ENCODE measurements around the gene TDG.
"Not testable (repeated sequence)": the region's sequence is repeated elsewhere in the genome, so short reads cannot be mapped to it uniquely, and the experiment has no call there.

The TDG gene

DNA sequence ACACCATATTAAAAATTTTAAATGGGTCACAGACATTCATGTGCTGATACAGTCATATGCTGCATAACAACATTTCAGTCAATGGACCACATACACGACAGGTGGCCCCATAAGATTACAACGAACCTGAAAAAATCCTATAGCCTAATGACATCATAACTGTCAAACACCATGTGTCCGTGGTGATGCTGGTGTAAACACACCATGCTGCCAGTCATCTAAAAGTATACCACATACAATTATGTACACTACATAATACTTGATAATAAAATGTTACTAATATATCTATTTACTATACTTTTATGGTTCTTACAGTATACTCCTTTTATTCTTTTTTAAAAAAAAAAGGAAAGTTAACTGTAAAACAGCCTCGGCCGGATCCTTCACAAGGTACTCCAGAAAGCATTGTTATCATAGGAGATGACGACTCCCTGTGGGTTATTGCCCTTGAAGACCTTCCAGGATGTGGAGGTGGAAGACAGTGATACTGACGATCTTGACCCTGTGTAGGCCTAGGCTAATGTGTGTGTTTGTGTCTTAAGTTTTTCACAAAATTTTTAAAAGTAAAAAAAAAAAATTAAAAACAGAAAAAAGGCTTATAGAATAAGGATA is 5.0 kb upstream of the TDG start:
- DNase-seq (ENCODE audit: low read depth in 2 of 2), result no peak

DNA sequence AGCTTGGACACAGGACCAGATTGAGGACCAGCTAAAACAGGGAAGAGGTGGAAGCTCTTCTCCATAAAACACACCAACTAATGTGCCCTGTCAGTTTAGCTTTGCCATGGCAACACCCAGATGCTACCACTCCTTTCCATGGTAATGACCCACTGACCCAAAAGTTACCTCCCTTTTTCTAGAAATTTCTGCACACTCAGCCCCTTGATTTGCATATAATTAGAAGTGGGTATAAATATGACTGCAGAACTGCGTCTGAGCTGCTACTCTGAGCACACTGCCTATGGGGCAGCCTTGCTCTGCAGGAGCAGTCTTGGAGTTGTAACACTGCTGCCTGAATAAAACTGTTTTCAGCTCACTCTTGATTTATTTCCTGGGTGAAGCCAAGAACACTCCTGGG is 3.2 kb upstream of the TDG start:
- no peak for DNase-seq (ENCODE audit: low read depth in 2 of 2)

DNA sequence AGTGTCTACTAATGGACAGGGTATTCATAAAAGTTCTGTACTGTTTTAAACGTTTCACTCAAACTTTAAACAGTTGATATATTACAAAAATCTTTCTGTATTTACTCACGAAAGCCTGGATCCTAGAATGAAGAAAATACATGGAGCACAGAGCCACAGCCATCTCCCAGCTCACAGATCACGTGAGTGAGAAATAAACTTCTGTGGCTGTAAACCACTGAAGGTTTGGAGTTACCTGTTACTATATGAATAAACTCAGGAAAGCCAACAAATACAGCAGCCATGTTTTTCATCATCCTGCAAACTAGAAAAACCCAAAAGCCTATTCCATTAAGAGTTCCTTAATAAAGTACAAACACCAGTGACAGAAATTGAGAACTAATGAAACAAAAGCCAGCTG is 867 bp upstream of the TDG start:
- no peak for DNase-seq (ENCODE audit: low read depth in 2 of 2)

DNA sequence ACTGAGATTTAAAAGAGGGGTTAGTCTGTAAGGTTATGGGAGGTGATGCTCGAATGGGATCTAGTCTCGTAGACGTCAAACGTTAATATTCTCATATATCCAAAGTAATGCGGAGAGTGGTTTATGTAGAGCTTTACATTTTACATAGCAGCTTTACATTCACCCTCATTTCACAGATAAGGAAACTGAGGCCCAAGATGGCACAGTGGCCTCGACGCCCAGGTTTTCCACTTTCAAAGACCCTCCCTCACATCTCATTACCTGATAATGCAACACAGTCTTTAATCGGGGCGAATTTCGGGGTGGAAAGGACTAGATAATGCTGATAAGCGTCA is 450 bp upstream of the TDG start:
- DNase-seq (ENCODE audit: low read depth in 2 of 2), result no peak

DNA sequence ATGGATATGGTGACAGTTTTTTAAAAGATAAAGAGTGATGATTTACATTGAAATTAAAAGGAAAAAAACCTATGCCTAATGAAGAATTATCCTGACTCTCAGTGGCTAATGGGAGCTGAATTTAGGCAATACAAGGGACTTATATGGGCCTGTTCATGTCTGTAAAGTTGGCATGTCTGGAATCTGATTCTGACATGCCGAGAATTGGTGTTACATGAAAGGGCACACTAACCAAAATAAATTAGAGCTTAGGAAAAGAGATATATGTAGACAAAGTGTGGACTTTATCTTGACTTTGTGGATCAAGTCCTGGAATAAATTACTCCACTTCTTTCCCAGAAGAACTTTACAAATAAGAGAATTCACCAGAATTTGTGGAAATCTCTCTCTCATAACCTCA is 1.1 kb downstream of the TDG start:
- DNase-seq (ENCODE audit: low read depth in 2 of 2), result no peak

DNA sequence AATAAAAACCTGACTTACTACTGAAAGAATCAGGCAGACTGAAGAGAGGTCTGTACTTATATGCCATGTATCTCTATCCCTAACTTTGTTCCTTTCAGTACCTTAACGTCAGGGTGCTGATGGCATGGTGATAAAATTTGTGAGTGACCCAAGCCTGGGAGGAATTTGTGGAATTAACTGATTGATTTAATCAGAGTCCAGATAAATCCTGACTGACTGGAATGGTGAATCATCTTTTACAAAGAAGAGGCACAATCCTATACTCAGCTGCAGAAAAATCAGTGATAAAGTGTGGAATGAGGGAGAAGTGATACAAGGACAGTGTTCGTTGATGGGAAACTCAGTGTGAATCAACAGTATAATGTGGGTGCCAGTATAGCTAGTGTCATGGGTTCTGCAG is 3.7 kb downstream of the TDG start:
- no peak for DNase-seq (ENCODE audit: low read depth in 2 of 2)

DNA sequence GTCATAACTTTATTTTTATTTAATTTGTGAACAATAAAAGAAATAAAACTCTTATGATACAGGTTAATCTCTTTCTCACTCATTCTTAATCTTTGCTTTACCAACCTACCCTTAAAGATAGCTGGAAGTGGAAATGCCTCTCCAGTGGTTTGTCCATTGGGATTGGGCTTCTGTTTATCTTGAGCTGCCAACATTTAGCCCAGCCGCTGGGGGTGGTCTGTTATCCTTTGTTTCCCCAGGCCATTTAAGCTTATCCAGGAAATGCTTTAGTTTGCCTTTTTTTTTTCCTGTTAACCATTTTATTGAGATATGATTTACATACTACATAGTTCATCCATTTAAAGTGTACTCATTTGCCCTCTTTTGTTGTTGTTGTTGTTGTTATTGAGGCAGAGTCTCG is 8.2 kb downstream of the TDG start:
- DNase-seq (ENCODE audit: low read depth in 2 of 2), result no peak

DNA sequence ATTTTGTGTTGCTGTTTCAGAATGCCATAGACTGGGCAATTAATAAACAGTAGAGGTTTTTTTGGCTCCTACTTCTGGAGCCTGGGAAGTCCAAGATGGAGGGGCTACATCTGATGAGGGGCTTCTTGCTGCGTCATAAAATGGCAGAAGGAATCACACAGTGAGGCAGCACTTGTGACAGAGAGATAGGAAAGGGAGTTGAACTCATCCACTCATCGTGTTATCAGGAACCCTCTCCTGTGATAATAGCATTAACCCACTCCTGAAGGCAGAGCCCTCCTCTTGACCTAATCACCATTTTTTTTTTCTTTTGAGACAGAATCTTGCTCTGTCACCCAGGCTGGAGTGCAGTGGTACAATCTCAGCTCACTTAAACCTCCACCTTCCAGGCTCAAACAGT is 9.7 kb downstream of the TDG start:
- no peak for DNase-seq (ENCODE audit: low read depth in 2 of 2)

DNA sequence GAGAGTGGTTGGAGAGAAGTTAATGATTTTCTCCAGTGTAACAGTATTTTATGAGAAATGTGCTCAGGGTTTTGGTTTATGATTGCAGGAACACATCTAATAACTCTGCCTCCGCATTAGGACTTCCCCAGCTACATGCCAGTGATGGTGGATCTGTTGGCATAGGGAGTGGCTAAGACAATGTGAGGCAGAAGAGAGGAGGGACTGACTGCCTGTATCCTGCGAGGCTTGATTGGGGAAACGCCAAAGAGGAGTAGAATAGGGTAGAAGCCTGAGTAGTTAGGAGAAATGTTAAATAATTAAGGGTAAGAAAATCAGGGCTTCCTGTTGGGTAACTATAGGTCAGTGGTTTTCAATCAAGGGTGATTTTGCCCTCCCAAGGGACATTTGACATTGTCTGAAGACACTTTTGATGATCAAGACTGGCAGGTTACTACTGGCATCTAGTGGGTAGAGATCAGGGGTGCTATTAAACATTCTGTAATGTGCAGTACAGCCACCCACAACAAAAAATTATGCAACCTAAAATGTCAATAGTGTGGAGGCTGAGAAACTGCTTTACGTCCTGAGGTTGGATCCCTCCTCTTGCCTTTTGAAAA is 12.8 kb downstream of the TDG start:
- DNase-seq (ENCODE audit: low read depth in 2 of 2), result no peak

DNA sequence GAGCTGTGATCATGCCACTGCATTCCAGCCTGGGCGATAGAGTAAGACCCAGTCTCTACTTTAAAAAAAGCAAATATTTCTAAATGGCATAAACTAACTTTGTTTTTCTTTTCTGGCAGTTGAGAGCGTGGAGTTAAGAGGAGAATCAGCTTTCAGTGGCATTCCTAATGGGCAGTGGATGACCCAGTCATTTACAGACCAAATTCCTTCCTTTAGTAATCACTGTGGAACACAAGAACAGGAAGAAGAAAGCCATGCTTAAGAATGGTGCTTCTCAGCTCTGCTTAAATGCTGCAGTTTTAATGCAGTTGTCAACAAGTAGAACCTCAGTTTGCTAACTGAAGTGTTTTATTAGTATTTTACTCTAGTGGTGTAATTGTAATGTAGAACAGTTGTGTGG is 21.2 kb downstream of the TDG start:
- no peak for DNase-seq (ENCODE audit: low read depth in 2 of 2)

DNA sequence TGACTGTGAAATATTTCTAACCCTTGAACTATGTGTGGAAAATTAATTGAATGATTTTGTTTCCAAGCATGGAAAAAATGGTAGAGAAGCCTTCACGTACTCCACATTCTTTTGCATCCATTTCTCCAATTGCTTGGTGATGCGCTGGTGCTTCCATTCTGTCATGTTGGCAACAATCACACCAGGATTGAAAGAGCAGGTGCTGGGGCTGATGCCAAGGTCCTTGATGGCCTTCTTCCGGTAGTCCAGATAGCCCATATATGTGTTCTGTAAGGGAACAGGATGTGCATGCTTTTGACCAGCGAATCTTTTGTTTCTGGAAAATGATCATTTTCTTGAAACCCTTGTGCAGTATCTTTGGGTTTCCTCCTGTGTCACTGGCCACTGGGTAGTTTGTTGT is 28.6 kb downstream of the TDG start:
- no peak for DNase-seq (ENCODE audit: low read depth in 2 of 2)

DNA sequence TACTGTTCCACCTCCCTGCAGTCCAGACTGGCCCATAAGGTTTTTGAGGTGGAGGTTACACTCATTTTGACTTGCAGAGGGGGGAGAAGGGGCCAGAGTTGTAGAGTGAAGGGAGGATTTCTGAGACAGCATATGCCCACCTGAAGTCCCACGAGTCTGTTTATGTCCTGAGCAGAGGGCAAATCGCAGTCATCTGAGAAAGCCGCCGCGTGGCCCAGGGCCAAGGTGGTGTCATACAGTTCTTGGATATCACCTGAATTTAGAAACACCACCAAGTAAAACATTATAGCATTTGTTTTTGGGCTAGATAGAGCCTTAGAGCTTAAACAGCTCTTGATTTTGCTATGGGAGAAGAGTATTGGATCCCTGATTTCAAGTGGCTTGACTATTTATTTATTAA is 30.9 kb downstream of the TDG start:
- no peak for DNase-seq (ENCODE audit: low read depth in 2 of 2)

DNA sequence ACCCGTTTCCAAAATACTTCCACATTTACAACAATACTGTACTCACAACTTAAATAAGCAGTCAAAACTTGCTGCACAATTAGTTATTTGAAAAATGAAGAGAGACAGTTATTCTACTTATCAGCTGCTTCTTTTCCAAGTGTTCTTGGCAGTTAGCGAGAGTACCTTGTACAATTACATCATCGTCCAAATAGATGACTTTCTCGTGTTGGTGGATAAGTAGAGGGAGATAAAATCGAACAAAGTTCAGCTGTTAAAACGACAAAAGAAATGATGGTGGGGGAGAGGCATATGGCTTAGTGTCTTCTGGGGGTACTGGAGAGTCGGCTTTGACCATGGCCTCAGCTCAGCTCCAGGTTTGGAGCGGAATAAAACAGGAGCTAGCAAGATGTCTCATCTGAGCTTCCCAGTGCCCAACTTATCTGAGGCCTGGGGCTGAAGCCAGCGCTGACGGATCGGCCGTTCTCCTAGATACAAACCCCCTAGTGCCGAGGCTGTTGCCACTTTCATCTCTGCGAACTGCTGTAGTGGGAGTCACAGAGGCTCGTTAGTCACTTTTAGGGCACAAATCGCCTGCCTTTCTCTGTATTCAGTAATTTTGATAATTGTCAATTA is 31.7 kb downstream of the TDG start:
- DNase-seq (ENCODE audit: low read depth in 2 of 2), result no peak

DNA sequence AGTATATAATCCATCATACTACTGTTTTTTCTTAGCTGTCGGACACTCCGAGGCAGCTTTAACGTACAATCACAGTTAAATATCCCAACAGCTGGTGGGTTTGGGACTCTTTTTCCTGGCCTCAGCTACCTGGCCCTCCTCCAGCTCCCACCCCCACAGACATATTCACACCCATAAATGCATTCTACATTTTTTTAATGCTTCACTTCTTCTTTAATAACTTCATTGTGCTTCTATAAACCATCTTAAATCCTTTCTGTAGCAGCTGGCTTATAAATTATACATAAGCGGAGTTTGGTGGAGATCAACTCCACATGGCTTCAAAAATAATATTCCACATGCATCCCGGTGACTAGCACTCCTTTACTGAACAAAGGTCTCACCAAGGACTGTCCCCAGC is 33.3 kb downstream of the TDG start:
- no peak for DNase-seq (ENCODE audit: low read depth in 2 of 2)

DNA sequence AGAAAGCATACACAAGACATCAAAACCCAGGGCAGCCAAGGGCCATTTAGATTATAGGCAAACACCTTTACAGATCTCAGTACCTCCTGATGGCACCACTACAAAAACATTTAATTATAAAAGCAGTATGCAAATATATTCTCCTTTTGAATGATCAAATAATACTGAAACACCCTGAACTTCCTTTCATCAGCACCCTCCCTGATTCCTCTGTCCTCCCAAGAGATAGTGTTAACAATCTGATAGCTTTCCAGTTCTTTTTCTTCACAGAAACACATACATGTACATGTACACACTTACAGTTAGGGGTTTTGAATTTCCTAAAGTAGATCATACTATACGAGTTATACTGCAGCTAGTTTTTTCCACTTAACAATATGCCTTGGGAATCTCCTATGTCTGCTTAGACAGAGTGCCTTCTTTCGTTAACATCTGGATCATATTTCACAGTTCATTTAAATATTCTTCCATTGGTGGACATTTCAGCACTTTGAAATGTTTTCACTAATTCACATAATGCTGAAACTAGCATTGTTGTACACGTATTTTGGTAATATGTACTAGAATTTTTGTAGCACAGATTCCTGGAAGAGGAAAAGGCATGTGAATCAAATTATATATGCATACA is 35.2 kb downstream of the TDG start:
- no peak for DNase-seq (ENCODE audit: low read depth in 2 of 2)

DNA sequence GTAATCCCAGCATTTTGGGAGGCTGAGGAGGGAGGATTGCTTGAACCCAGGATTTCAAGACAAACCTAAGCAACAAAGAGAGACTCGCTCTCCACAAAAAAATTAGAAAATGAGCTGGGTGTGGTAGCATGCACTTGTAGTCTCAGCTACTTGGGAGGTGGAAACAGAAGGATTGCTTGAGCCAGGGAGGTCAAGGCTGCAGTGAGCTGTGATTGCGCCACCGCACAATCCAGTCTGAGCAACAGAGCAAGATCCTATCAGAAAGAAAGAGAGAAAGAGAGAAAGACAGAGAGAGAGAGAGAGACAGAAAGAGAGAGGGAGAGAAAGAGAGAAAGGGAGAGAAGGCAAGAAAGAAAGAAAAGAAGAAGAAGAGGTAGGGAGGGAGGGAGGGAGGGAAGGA is 37.0 kb downstream of the TDG start:
- DNase-seq (ENCODE audit: low read depth in 2 of 2), result no peak

DNA sequence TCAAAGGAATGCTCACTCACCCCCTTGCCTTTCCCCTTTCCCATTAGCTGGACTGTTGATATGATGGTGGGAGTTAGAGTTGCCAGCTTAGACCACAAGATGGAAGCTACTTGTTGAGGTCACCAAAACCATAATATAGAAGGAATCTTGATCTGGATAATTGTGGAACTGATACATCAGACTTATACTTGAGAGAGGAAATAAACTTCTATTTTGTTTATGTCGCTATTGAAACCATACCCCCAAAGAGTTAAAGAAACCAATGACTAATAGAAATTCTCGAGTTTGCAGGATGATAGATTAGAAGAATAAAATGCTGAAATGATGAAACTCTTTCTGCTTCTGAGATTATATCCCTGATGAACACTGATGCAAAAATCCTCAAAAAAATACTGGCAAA is 37.9 kb downstream of the TDG start:
- no peak for DNase-seq (ENCODE audit: low read depth in 2 of 2)

DNA sequence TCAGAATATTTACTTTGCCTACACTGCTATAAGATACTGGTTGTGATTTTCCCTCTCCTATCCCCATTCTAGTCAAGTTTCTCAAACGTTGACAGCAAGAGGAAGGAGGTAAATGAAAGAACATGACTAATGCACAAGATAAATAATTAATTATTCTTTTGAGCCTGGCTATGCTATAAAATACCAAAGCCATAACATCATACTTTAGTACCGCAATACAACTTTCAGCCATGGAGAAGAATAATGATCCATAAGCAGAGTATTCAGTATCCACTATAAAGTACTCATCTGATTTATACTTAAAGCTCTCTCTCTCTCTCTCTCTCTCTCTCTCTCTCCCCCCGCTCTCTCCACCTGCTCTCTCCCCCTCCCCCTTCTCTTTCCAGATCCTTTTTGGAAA is 41.3 kb downstream of the TDG start:
- DNase-seq (ENCODE audit: low read depth in 2 of 2), result no peak

DNA sequence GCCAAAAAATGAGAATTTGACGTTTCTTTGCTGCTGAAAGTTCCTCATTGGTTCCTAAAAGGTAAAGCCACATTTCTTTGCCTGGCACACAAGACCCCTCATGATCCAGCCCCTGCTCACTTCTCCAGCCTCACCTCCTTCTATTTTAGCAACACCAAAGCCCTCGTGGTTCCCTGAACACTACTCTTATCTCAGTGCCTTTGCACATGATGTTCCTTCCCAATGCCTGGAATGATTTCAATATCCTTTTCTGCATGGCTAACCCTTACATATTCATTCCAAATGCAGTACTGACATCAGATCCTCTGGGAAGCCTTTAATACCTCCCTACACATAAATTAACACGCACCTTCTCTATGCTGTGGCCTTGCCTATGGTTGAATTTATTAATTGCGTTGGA is 44.4 kb downstream of the TDG start:
- DNase-seq (ENCODE audit: low read depth in 2 of 2), result no peak

DNA sequence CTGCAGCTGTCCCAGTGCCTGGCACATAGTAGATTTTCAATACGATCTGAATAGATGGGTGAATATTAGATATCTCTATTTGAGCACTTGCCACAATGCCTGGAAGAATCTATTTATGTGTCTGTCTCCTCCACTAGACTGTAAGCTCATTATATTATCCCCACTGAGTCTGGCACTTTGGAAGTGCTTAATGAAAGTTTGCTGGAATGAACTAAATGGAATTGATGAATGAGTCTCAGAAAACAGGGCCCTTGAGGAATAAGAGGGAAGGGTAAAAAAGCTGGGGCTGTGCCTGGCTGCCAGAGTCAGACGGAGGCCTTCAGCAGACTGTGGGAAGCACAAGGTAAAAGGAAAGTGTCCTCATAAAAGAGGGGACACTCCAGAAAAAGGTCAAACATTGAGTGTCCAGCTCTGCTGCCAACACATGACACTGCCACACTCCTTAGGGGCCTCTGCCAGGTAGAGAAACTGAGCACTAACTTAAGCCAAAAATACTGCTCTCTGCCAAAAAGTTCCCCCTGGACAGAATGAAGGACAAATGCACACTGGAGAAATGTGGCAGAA is 45.0 kb downstream of the TDG start:
- DNase-seq (ENCODE audit: low read depth in 2 of 2), result no peak

DNA sequence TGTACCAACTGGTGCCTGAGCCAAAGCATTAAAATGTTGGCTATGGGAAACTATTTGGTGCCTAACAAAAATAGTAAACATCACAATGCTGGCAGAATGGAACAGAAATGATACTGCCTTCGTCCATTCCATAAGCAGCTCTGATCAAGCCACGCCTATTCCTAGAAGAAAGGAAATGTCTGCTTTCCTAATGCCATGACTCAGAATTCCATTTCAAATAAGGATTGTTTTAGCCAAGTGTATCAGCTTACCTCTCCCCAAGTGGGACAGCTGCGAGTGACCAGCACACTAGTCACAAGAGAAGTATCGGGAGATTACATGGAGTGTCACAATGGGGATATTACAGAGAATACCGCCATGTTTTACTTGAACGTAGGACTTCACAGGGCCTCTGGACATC is 45.6 kb downstream of the TDG start:
- DNase-seq (ENCODE audit: low read depth in 2 of 2), result no peak

DNA sequence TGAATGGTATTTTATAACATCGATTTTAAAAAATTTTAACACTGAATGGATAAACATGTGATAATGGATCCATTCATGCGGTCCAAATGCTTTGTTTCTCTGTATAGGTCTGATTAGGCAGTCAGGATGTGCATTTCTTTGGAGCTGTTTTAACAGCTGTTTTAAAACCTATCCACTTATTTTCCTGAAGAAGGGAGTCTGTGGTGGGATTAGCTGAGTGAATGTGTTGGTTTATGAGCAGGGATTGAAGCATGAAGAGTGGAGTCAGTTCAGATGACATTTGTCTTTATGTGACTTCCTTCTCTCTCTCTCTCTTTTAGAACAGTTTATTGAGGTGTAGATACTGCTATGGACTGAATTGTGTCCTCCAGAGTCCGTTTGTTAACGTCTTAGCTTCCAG is 46.7 kb downstream of the TDG start:
- DNase-seq (ENCODE audit: low read depth in 2 of 2), result no peak

DNA sequence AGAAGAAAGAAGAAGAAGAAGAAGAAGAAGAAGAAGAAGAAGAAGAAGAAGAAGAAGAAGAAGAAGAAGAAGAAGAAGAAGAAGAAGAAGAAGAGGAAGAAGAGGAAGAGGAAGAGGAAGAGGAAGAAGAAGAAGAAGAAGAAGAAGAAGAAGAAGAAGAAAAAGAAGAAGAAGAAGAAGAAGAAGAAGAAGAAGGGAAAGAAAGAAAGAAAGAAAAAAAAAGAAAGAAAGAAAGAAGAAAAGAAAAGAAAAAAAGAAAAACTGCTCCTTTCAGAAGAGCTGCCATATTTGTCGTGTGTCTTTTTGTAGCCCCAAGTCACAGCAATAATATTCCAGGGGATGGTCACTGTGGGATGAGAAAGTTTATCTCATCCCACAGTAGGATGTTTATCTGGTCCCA is 56.2 kb downstream of the TDG start:
- DNase-seq (ENCODE audit: low read depth in 2 of 2), result not testable (repeated sequence)

Measured in stimulated activated CD8-positive, alpha-beta memory T cell treated with anti-CD3 and anti-CD28 coated beads, Interleukin-2, amount 100 ng/mL, for 48 hours (primary cell).